ENCODE results near the gene ENKD1. TPM values are rescaled to one million over a fixed set of nuclear protein-coding genes. Genes with fewer than 3 reads are reported as not detected.

ENKD1 gene
- total and polyA plus RNA-seq, 2 of the 13 experiments (the other 11 are each of a cell fraction or from before 2014, with no cell fraction given): 10.8 to 20.8 TPM

DNA sequence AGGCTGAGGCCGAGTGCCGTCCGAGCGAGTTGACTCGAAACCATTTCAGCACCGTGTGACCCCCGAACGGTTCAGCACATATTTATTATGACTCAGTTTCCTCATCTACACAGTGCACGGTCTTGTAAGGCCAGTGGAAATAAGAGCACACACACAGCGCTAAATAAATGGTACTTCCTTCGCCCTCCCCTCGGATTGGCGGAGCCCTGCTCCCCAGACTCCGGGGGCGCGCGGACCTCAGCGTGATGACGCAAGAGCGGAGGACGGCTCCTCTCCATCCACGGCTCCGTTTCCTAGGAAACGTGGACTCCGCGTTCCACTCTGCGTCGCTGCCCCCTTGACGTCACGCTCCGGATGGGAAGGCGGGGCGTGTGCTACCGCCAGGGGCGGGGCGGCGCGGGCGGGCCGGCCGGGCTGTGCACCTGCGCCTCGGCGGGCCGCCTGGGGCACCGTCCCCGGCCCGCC, 6.0 kb downstream of the ENKD1 start, which contains the start of gene PARD6A (continued):
- TF ChIP-seq, protein P1, sequence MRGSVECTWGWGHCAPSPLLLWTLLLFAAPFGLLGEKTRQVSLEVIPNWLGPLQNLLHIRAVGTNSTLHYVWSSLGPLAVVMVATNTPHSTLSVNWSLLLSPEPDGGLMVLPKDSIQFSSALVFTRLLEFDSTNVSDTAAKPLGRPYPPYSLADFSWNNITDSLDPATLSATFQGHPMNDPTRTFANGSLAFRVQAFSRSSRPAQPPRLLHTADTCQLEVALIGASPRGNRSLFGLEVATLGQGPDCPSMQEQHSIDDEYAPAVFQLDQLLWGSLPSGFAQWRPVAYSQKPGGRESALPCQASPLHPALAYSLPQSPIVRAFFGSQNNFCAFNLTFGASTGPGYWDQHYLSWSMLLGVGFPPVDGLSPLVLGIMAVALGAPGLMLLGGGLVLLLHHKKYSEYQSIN (CRISPR knock-in tag; IDR thresholded peaks at IDR 0.05; ENCODE audit: borderline replicate concordance): no peak
- TF ChIP-seq PHB2 (IDR thresholded peaks at IDR 0.05; ENCODE audit: partially characterized antibody) (no peak), HMG20B (CRISPR knock-in tag; conservative IDR thresholded peaks at IDR 0.05) (no peak), ZSCAN9 (CRISPR knock-in tag; IDR thresholded peaks at IDR 0.05; ENCODE audit: borderline replicate concordance) (no peak), TSC22D2 (CRISPR knock-in tag; IDR thresholded peaks at IDR 0.05; ENCODE audit: borderline replicate concordance) (no peak), SP4 (CRISPR knock-in tag; IDR thresholded peaks at IDR 0.05) (peak; percentile 82), ZNF44 (CRISPR knock-in tag; IDR thresholded peaks at IDR 0.05) (no peak), ARHGAP35 (CRISPR knock-in tag; IDR thresholded peaks at IDR 0.05; ENCODE audit: borderline replicate concordance) (no peak)
- TF ChIP-seq, protein P2, sequence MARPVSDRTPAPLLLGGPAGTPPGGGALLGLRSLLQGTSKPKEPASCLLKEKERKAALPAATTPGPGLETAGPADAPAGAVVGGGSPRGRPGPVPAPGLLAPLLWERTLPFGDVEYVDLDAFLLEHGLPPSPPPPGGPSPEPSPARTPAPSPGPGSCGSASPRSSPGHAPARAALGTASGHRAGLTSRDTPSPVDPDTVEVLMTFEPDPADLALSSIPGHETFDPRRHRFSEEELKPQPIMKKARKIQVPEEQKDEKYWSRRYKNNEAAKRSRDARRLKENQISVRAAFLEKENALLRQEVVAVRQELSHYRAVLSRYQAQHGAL (CRISPR knock-in tag; IDR thresholded peaks at IDR 0.05; ENCODE audit: not compliant biosample characterization): no peak
- TF ChIP-seq, protein P3, sequence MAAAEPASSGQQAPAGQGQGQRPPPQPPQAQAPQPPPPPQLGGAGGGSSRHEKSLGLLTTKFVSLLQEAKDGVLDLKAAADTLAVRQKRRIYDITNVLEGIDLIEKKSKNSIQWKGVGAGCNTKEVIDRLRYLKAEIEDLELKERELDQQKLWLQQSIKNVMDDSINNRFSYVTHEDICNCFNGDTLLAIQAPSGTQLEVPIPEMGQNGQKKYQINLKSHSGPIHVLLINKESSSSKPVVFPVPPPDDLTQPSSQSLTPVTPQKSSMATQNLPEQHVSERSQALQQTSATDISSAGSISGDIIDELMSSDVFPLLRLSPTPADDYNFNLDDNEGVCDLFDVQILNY (CRISPR knock-in tag; conservative IDR thresholded peaks at IDR 0.05): 0 out of 2 replicates have a peak, but pooled peaks have one; percentile 20
- TF ChIP-seq, protein P4, sequence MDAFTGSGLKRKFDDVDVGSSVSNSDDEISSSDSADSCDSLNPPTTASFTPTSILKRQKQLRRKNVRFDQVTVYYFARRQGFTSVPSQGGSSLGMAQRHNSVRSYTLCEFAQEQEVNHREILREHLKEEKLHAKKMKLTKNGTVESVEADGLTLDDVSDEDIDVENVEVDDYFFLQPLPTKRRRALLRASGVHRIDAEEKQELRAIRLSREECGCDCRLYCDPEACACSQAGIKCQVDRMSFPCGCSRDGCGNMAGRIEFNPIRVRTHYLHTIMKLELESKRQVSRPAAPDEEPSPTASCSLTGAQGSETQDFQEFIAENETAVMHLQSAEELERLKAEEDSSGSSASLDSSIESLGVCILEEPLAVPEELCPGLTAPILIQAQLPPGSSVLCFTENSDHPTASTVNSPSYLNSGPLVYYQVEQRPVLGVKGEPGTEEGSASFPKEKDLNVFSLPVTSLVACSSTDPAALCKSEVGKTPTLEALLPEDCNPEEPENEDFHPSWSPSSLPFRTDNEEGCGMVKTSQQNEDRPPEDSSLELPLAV (CRISPR knock-in tag; conservative IDR thresholded peaks at IDR 0.05; ENCODE audit: low read depth): no peak
- TF ChIP-seq, protein P5, sequence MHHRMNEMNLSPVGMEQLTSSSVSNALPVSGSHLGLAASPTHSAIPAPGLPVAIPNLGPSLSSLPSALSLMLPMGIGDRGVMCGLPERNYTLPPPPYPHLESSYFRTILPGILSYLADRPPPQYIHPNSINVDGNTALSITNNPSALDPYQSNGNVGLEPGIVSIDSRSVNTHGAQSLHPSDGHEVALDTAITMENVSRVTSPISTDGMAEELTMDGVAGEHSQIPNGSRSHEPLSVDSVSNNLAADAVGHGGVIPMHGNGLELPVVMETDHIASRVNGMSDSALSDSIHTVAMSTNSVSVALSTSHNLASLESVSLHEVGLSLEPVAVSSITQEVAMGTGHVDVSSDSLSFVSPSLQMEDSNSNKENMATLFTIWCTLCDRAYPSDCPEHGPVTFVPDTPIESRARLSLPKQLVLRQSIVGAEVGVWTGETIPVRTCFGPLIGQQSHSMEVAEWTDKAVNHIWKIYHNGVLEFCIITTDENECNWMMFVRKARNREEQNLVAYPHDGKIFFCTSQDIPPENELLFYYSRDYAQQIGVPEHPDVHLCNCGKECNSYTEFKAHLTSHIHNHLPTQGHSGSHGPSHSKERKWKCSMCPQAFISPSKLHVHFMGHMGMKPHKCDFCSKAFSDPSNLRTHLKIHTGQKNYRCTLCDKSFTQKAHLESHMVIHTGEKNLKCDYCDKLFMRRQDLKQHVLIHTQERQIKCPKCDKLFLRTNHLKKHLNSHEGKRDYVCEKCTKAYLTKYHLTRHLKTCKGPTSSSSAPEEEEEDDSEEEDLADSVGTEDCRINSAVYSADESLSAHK (CRISPR knock-in tag; IDR thresholded peaks at IDR 0.05; ENCODE audit: borderline replicate concordance): no peak
- TF ChIP-seq, protein P6, sequence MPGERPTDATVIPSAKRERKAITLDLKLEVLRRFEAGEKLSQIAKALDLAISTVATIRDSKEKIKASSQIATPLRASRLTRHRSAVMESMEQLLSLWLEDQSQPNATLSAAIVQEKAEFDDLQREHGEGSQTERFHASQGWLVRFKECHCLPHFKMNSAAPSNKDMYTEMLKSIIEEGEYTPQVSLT (CRISPR knock-in tag; IDR thresholded peaks at IDR 0.05; ENCODE audit: borderline replicate concordance, low read depth): no peak; the same call in 1 of the 2 replicates
- TF ChIP-seq, protein P7, sequence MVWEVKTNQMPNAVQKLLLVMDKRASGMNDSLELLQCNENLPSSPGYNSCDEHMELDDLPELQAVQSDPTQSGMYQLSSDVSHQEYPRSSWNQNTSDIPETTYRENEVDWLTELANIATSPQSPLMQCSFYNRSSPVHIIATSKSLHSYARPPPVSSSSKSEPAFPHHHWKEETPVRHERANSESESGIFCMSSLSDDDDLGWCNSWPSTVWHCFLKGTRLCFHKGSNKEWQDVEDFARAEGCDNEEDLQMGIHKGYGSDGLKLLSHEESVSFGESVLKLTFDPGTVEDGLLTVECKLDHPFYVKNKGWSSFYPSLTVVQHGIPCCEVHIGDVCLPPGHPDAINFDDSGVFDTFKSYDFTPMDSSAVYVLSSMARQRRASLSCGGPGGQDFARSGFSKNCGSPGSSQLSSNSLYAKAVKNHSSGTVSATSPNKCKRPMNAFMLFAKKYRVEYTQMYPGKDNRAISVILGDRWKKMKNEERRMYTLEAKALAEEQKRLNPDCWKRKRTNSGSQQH (CRISPR knock-in tag; IDR thresholded peaks at IDR 0.05; ENCODE audit: low read depth): no peak; the same call in 1 of the 2 replicates
- TF ChIP-seq, protein P8, sequence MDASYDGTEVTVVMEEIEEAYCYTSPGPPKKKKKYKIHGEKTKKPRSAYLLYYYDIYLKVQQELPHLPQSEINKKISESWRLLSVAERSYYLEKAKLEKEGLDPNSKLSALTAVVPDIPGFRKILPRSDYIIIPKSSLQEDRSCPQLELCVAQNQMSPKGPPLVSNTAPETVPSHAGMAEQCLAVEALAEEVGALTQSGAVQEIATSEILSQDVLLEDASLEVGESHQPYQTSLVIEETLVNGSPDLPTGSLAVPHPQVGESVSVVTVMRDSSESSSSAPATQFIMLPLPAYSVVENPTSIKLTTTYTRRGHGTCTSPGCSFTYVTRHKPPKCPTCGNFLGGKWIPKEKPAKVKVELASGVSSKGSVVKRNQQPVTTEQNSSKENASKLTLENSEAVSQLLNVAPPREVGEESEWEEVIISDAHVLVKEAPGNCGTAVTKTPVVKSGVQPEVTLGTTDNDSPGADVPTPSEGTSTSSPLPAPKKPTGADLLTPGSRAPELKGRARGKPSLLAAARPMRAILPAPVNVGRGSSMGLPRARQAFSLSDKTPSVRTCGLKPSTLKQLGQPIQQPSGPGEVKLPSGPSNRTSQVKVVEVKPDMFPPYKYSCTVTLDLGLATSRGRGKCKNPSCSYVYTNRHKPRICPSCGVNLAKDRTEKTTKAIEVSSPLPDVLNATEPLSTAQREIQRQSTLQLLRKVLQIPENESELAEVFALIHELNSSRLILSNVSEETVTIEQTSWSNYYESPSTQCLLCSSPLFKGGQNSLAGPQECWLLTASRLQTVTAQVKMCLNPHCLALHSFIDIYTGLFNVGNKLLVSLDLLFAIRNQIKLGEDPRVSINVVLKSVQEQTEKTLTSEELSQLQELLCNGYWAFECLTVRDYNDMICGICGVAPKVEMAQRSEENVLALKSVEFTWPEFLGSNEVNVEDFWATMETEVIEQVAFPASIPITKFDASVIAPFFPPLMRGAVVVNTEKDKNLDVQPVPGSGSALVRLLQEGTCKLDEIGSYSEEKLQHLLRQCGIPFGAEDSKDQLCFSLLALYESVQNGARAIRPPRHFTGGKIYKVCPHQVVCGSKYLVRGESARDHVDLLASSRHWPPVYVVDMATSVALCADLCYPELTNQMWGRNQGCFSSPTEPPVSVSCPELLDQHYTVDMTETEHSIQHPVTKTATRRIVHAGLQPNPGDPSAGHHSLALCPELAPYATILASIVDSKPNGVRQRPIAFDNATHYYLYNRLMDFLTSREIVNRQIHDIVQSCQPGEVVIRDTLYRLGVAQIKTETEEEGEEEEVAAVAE (CRISPR knock-in tag; IDR thresholded peaks at IDR 0.05; ENCODE audit: borderline replicate concordance): peak; percentile 58; the same call in 1 of the 2 replicates

Measured in HepG2 (cell line).